ENCODE results near the gene ANGPTL4.
"Not testable (repeated sequence)": the region's sequence is repeated elsewhere in the genome, so short reads cannot be mapped to it uniquely, and the experiment has no call there.

Gene ANGPTL4

DNA sequence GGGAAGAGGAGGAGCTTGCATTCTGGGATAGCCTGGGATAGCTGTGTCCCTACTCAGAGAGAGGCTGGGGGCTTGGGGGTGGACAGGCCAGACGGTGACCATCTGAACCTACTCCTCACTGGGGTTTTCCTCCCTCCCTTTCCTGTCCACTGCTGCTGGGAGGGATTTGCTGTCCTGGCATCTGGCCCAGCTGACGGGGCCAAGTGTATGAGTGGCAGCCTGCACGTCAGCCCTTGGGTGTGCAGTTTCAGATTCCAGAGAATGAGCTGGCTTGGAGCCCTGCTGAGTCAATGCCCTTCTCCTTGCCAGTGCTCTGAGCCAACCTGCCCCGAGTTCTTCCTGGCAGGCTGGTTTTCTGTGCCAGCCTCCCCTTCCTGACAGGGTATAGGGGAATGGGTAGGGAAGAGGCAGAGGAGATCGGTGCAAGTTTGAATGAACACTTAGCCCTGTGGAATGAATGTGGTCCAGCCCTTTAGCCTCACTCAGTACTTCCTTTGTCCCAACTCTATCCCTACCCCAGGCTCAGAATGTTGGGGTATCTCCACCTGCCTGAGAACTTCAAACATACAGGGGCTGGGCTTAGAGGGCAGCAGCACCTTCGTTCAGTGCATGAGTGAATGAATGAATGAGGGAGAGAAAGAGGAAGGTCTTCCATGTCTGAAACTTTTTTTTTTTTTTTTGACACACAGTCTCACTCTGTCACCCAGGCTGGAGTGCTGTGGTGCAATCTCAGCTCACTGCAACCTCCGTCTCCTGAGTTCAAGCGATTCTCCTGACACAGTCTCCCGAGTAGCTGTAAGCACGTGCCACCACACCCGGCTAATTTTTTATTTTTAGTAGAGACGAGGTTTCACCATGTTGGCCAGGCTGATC, 1.8 kb upstream of the ANGPTL4 start:
- no peak for DNase-seq (ENCODE audit: low spot score)

DNA sequence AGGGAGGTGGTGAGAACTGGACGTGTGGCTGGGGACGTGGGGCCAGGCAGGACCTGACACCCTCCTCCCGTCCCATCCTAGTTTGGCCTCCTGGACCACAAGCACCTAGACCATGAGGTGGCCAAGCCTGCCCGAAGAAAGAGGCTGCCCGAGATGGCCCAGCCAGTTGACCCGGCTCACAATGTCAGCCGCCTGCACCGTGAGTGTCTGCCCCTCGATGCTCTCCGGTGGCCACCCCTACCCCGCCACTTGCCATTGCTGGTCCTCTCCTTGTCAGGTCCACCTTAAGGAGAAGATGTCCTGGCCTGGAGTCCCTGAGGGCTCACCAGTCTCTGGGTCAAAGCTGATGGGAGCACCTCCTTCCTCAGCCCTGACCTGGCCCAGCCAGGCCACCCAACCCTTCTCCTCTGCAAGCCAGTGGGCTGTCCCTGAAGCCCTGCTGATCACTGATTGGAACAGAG, 2.2 kb downstream of the ANGPTL4 start:
- no peak for DNase-seq (ENCODE audit: low spot score)

DNA sequence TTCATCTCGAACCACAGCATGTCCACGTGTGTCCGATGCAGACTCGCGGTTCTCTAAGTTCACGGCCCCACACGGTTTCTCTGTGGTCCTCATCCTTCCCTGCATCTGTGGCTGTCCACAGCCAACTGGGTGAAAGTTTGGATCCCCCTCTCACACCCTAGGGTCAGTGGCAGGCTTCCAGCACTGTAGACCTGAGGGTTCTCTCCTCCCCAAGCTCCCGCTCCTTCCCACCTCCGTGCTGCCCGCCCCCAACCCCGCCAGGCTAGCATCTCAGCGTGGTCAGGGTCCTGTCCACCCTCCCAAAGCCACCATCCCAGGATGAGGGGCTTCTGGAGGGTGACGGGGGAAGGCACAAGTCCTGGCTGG, 3.0 kb downstream of the ANGPTL4 start:
- DNase-seq (ENCODE audit: low spot score), result no peak

DNA sequence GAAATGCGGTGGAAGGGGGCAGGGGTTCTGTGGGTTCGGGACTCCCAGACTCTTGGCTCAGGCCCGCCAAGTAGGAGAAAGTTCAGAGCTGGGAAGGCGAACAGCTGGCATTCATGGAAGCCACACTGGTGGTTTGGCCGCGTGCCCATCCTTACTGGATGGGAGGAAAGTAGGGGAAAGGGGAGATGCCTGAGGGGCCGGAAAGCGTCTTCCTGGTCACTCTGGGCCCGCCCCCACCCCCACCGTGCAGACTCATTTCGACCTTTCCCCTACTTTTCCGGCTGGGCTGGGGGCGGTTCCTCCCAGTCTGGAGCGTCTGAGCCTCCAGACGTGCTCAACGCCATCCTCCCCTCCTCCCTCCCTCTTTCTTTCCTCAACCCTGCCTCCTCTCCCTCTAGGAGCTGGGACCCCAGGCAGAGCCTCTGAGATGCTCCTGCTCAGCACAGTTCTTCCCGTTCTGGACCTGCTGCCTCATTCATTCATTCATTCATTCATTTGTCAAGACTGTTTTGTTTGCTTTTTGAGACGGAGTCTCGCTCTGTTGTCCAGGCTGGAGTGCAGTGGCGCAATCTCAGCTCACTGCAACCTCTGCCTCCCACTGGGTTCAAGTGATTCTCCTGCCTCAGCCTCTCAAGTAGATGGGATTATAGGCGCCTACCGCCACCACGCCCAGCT, 3.5 kb downstream of the ANGPTL4 start:
- no peak for DNase-seq (ENCODE audit: low spot score)

DNA sequence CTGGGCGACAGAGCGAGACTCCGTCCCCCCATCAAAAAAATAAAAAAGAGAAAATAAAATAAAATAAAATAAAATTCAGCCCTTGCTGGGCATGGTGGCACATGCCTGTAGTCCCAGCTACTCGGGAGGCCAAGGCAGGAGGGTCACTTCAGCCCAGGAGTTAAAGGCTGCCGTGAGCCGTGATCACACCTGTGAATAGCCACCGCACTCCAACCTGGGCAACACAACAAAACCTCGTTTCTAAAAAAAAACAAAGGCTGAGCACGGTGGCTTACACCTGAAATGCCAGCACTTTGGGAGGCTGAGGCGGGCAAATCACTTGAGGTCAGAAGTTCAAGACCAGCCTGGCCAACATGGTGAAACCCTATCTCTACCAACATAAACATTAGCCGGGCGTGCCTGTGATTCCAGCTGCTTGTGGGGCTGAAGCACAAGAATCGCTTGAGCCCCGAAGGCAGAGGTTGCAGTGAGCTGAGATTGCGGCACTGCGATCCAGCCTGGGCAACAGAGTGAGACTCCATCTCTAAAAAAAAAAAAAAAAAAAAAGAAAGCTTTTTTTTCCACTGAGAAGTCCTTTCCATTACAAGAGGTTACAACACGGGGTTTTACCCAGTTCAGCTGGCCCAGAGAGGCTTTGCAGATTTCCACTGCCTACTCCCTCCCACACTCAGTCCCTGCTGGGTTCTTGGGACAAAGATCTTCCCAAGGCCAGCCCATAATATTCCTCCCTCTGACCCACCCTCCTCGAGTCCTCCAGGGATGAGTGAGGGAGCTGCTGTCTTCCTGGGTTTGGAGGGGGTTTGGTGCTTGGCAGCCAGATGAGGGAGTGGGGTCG, 6.4 kb downstream of the ANGPTL4 start:
- DNase-seq (ENCODE audit: low spot score), result no peak

DNA sequence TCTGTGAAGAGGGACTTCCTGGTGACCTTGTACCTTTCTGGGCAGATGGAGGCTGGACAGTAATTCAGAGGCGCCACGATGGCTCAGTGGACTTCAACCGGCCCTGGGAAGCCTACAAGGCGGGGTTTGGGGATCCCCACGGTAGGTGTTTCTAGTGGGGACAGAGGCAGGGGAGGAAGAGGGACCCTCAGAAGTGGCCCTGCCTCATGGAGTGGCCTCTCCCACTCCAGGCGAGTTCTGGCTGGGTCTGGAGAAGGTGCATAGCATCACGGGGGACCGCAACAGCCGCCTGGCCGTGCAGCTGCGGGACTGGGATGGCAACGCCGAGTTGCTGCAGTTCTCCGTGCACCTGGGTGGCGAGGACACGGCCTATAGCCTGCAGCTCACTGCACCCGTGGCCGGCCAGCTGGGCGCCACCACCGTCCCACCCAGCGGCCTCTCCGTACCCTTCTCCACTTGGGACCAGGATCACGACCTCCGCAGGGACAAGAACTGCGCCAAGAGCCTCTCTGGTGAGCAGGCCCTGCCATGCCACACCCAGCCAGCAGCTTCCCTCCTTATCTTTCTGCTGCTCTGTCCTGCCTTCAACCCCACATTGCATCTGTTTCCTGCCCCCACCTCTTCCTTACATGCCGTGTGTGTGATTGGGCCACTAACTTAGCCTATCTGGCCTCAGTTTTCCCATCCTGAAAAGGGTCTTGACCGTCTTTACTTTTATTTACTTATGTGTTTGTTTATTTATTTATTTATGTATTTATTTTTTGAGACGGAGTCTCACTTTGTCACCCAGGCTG, 7.3 kb downstream of the ANGPTL4 start:
- DNase-seq (ENCODE audit: low spot score), result no peak

DNA sequence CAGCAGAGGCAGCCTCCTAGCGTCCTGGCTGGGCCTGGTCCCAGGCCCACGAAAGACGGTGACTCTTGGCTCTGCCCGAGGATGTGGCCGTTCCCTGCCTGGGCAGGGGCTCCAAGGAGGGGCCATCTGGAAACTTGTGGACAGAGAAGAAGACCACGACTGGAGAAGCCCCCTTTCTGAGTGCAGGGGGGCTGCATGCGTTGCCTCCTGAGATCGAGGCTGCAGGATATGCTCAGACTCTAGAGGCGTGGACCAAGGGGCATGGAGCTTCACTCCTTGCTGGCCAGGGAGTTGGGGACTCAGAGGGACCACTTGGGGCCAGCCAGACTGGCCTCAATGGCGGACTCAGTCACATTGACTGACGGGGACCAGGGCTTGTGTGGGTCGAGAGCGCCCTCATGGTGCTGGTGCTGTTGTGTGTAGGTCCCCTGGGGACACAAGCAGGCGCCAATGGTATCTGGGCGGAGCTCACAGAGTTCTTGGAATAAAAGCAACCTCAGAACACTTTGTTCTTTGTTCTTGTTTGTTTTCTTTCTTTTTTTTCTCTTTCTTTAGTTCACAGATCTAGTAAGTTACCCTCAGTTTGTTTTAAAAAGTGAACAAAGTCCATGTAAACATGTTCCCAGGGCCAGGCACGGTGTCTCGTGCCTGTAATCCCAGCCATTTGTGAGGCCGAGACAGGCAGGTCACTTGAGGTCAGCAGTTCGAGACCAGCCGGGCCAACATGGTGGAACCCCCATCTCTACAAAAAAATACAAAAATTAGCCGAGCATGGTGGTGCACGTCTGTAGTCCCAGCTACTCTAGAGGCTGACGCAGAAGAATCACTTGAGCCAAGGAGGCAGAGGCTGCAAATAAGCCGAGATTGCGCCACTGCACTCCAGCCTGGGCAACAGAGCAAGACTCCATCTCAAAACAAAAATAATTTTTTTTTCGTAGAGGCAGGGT, 10.2 kb downstream of the ANGPTL4 start:
- DNase-seq (ENCODE audit: low spot score), result no peak

DNA sequence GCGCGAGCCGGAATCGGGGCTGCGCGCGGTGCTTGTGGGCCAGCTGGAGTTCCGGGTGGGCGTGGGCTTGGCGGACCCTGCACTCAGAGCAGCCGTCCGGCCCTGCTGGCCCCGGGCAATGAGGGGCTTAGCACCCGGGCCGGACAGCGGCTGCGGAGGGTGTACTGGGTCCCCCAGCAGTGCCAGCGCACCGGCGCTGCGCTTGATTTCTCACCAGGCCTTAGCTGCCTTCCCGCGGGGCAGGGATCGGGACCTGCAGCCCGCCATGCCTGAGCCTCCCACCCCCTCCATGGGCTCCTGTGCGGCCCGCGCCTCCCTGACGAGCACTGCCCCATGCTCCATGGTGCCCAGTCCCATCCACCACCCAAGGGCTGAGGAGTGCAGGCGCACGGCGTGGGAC, 11.8 kb downstream of the ANGPTL4 start:
- DNase-seq (ENCODE audit: low spot score), result not testable (repeated sequence)

DNA sequence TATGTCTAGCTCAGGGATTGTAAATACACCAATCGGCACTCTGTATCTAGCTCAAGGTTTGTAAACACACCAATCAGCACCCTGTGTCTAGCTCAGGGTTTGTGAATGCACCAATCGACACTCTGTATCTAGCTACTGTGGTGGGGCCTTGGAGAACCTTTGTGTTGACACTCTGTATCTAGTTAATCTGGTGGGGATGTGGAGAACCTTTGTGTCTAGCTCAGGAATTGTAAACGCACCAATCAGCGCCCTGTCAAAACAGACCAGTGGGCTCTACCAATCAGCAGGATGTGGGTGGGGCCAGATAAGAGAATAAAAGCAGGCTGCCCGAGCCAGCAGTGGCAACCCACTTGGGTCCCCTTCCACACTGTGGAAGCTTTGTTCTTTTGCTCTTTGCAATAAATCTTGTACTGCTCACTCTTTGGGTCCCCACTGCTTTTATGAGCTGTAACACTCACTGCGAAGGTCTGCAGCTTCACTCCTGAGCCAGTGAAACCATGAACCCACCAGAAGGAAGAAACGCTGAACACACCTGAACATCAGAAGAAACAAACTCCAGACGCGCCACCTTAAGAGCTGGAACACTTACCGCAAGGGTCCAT, 12.5 kb downstream of the ANGPTL4 start:
- DNase-seq (ENCODE audit: low spot score), result not testable (repeated sequence)

DNA sequence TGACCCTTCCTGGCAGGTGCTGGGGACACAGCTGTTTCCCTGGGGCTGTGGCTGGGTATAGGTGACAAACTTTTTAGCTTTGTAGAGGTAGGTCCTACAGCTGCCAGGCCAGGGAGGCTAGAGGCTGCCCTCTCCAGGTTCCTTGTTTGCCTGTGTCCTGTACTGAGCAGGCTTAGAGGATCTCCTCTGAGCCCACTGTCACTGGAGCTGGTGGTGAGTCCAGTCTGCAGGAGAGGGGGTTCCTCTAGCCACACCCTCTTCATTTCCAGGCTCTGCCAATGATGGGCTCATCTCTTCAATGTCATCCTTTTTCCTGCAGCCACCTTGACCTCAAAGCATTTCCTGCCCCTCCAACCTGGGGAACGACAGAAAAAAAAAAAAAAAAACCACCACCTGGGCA, 13.6 kb downstream of the ANGPTL4 start:
- no peak for DNase-seq (ENCODE audit: low spot score)

DNA sequence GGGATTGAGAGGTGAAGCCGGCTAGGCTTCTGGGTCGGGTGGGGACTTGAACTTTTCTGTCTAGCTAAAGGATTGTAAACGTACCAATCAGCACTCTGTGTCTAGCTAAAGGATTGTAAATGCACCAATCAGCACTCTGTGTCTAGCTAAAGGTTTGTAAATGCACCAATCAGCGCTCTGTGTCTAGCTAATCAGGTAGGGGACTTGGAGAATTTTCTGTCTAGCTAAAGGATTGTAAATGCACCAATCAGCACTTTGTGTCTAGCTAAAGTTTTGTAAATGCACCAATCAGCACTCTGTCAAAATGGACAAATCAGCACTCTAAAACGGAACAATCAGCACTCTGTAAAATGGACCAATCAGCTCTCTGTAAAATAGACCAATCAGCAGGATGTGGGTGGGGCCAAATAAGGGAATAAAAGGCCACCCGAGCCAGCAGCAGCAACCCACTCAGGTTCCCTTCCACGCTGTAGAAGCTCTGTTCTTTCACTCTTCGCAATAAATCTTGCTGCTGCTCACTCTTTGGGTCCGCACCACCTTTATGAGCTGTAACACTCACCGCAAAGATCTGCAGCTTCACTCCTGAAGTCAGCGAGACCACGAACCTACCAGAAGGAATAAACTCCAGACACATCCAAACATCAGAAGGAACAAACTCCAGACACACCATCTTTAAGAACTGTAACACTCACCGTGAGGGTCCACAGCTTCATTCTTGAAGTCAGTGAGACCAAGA, 15.4 kb downstream of the ANGPTL4 start:
- DNase-seq (ENCODE audit: low spot score), result not testable (repeated sequence)

DNA sequence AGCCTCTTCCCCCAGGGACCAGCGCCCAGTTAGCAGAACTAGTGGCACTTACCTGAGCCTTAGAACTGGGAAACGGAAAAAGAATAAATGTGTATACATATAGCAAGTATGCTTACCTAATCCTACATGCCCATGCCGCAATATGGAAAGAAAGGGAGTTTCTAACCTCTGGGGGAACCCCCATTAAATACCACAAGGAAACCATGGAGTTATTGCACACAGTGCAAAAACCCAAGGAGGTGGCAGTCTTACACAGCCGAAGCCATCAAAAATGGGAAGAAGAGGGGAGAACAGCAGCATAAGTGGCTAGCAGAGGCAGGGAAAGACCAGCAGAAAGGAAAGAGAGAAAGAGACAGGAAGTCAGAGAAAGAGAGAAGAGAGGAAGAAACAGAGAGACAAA, 20.6 kb downstream of the ANGPTL4 start:
- not testable (repeated sequence) for DNase-seq (ENCODE audit: low spot score)

DNA sequence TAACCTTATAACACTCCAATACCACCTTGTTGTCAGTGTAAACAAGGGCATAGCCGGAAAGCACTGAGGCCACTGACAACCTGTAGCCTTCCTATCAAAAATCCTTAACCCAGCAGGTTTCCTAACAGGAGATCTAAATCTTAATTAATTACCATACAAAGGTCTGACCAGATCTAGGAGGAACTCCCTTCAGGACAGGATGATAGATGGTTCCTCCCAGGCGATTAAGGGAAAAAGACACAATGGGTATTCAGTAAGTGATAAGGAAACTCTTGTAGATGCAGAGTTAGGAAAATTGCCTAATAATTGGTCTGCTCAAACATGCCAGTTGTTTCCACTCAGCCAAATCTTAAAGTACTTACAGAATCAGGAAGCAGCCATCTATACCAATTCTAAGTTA, 21.1 kb downstream of the ANGPTL4 start:
- not testable (repeated sequence) for DNase-seq (ENCODE audit: low spot score)

DNA sequence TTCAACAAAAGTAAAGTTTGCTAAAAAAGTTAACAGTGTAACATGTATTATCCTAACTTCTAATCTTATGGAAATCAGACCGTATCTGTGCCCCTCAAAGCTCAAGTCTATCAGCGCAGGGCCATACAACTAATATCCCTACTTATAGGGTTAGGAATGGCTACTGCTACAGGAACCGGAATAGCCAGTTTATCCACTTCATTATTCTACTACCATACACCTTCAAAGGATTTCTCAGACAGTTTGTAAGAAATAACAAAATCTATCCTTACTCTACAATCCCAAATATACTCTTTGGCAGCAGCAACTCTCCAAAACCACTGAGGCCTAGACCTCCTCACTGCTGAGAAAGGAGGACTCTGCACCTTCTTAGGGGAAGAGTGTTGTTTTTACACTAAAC, 21.6 kb downstream of the ANGPTL4 start:
- not testable (repeated sequence) for DNase-seq (ENCODE audit: low spot score)

DNA sequence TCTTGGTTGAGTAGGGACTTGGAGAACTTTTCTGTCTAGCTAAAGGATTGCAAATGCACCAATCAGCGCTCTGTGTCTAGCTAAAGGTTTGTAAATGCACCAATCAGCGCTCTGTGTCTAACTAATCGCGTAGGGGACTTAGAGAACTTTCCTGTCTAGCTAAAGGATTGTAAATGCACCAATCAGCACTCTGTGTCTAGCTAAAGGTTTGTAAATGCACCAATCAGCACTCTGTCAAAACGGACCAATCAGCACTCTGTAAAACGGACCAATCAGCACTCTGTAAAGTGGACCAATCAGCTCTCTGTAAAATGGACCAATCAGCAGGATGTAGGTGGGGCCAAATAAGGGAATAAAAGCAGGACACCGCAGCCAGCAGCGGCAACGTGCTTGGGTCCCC, 22.5 kb downstream of the ANGPTL4 start:
- not testable (repeated sequence) for DNase-seq (ENCODE audit: low spot score)

DNA sequence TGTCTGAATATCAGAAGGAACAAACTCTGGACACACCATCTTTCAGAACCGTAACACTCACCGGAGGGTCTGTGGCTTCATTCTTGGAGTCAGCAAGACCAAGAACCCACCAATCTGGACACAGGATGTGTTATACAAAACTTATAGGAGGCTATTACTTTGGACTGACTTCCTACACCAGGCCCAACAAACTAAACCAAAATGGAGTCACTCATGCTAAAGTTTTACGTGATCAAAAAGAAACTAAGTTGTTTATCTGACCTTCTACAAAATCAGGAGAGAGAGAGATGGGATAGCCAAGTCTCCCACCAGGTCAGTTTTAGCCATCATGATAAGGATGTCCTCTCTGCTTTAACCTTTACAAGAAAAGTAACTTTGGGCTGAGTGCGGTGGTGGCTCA, 23.0 kb downstream of the ANGPTL4 start:
- DNase-seq (ENCODE audit: low spot score), result no peak

DNA sequence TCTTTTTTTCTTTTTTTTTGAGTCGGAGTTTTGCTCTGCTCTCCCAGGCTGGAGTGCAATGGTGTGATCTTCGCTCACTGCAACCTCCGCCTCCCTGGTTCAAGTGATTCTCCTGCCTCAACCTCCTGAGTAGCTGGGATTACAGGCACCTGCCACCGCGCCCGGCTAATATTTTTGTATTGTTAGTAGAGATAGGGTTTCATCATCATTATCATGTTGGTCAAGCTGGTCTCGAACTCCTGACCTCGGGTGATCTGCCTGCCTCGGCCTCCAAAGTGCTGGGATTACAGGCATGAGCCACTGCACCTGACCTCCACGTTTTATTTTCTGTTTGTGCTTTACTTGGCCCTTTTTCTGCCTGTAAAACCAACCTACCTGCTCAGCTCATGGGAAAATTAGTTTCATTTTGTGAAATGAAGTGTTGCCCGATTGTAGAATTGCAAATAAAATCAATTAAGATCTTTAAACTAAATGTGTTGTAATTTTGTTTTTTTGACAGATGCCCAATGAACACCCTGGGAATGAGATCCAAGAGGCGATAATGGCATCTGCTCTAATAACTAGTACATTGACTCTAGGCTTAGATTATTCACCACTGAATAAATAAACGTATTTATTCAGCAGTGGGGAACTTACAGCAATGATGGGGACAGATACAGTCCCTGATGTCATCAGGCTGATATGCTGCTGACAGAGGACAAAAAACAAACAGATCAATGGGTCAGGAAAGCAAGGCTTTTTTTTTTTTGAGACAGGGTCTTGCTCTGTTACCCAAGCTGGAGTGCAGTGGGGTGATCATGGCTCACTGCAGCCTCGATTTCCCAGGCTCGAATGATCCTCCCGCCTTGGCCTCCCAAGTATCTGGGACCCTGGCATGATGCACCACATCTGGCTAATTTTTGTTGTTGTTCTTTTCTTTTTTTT, 24.0 kb downstream of the ANGPTL4 start:
- DNase-seq (ENCODE audit: low spot score), result no peak

DNA sequence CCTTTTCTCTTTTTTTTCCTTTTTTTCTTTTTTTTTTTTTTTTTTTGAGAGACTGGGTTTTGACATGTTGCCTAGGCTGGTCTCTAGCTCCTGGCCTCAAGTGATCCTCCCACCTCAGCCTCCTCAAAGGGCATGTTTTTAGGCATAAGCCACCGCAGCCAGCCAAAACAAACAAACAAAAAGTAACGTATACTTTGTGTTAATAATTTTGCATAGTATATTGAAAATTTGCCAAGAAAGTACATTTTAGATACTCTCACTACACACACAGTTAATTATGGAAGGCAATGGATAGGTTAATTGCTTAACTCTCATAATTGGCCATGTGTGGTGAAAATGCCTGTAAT, 24.6 kb downstream of the ANGPTL4 start:
- no peak for DNase-seq (ENCODE audit: low spot score)

Data from CD4-positive, alpha-beta T cell treated with Interleukin-6 at 100 ng/mL for 8 hours (primary cell).